ENCODE measurements around the gene MON2. TPM values are rescaled to one million over a fixed set of nuclear protein-coding genes. Genes with fewer than 3 reads are reported as not detected.

The MON2 gene
- total RNA-seq, 1 donor from 2014 or later: 43.4 TPM

GRCh38 chr12:62640910-62641448, 174.4 kb downstream of the MON2 start:
- Mint-ChIP-seq H3K4me3 (ENCODE audit: unreplicated experiment) (no peak overlapping the region), H3K27me3 (ENCODE audit: unreplicated experiment) (peaks cover 2% of the 10 kb centered on the region), H3K27ac (ENCODE audit: unreplicated experiment) (no peak overlapping the region), H3K4me1 (ENCODE audit: low read depth, unreplicated experiment) (no peaks in the 10 kb centered on the region), H3K36me3 (ENCODE audit: unreplicated experiment) (no peaks in the 10 kb centered on the region), H3K9me3 (ENCODE audit: unreplicated experiment) (peaks cover 1% of the 10 kb centered on the region)
- no peak for TF ChIP-seq CTCF (IDR thresholded peaks at IDR 0.05; ENCODE audit: partially characterized antibody, unreplicated experiment)
- DNase-seq: no peak

- TF ChIP-seq CTCF (IDR thresholded peaks at IDR 0.05; ENCODE audit: partially characterized antibody, unreplicated experiment): no peak
- no peaks in the 10 kb centered on the region for H3K4me1 Mint-ChIP-seq (ENCODE audit: low read depth, unreplicated experiment)
- no peaks in the 10 kb centered on the region for H3K36me3 Mint-ChIP-seq (ENCODE audit: unreplicated experiment)
- H3K27me3 Mint-ChIP-seq (ENCODE audit: unreplicated experiment): no peaks in the 10 kb centered on the region
- DNase-seq: no peak
- no peak overlapping the region for H3K27ac Mint-ChIP-seq (ENCODE audit: unreplicated experiment)
- peaks cover 1% of the 10 kb centered on the region for H3K9me3 Mint-ChIP-seq (ENCODE audit: unreplicated experiment)
- H3K4me3 Mint-ChIP-seq (ENCODE audit: unreplicated experiment): no peak overlapping the region
Observed at GRCh38 chr12:62642486-62642885, 175.9 kb downstream of the MON2 start.

- H3K4me1 Mint-ChIP-seq (ENCODE audit: low read depth, unreplicated experiment): no peaks in the 10 kb centered on the region
- no peak overlapping the region for H3K4me3 Mint-ChIP-seq (ENCODE audit: unreplicated experiment)
- H3K27ac Mint-ChIP-seq (ENCODE audit: unreplicated experiment): no peak overlapping the region
- no peak for TF ChIP-seq CTCF (IDR thresholded peaks at IDR 0.05; ENCODE audit: partially characterized antibody, unreplicated experiment)
- H3K27me3 Mint-ChIP-seq (ENCODE audit: unreplicated experiment): no peaks in the 10 kb centered on the region
- no peaks in the 10 kb centered on the region for H3K36me3 Mint-ChIP-seq (ENCODE audit: unreplicated experiment)
- H3K9me3 Mint-ChIP-seq (ENCODE audit: unreplicated experiment): peaks cover 1% of the 10 kb centered on the region
- no peak for DNase-seq
Observed at GRCh38 chr12:62643486-62643885, 176.9 kb downstream of the MON2 start.

- Mint-ChIP-seq H3K36me3 (ENCODE audit: unreplicated experiment) (no peaks in the 10 kb centered on the region), H3K4me3 (ENCODE audit: unreplicated experiment) (no peak overlapping the region), H3K27ac (ENCODE audit: unreplicated experiment) (no peak overlapping the region), H3K27me3 (ENCODE audit: unreplicated experiment) (no peaks in the 10 kb centered on the region), H3K4me1 (ENCODE audit: low read depth, unreplicated experiment) (no peaks in the 10 kb centered on the region), H3K9me3 (ENCODE audit: unreplicated experiment) (peaks cover 1% of the 10 kb centered on the region)
- no peak for TF ChIP-seq CTCF (IDR thresholded peaks at IDR 0.05; ENCODE audit: partially characterized antibody, unreplicated experiment)
- DNase-seq: no peak
Observed at GRCh38 chr12:62646566-62646965, 179.9 kb downstream of the MON2 start.

GRCh38 chr12:62647586-62647985, 181.0 kb downstream of the MON2 start:
- DNase-seq: no peak
- Mint-ChIP-seq H3K9me3 (ENCODE audit: unreplicated experiment) (peaks cover 1% of the 10 kb centered on the region), H3K36me3 (ENCODE audit: unreplicated experiment) (no peaks in the 10 kb centered on the region), H3K4me3 (ENCODE audit: unreplicated experiment) (no peak overlapping the region), H3K4me1 (ENCODE audit: low read depth, unreplicated experiment) (no peaks in the 10 kb centered on the region), H3K27ac (ENCODE audit: unreplicated experiment) (no peak overlapping the region), H3K27me3 (ENCODE audit: unreplicated experiment) (no peaks in the 10 kb centered on the region)
- TF ChIP-seq CTCF (IDR thresholded peaks at IDR 0.05; ENCODE audit: partially characterized antibody, unreplicated experiment): no peak

Data from glutamatergic neuron (in vitro differentiated cells).